Middle frontal gyrus (tissue), 1 donor: ENCODE measurements around the gene AVL9.
"Not testable (repeated sequence)": the region's sequence is repeated elsewhere in the genome, so short reads cannot be mapped to it uniquely, and the experiment has no call there.

ENCODE experiments used
- DNase-seq: peaks from one replicate; pipeline ENCODE4 v3.0.0-alpha.2; 2015; ENCODE audit warnings: low spot score; ENCODE audit errors: extremely low spot score

Gene AVL9

DNA sequence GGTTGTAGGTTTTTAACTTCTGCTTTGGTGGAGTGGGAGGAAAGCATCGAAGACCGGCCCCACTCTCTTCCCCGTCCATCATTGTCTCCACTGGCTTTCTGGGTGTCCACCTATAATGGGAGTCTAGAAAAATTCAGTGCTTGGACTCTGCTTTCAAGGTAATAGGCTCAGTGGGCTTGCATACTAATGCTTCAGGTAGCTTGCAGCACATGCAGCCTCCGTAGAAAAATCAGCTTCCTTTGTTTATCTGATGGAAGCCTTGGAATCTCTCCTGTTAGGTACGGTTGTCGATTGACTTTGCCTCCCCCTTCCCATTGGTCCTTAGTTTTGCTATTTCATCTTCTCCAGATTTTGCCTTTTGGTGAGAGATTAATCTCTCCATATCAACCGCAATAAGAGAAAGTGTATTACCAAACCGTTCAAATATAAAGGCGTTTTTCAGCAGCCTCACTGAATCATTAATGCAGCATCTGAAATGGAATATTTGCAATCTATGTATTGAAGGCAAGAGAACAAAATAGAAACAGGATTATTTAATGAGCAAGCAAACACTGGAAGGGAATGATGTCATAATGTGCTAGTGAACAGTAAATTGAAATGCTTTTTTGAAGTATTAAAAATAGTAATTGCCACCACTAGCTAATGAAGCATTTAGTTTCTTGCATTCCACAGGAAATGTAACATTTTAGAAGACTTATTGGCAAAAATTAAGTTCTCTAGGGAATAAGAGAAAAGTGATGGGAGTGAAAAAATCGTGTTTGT, 944 bp downstream of the AVL9 start:
- no peak for DNase-seq

DNA sequence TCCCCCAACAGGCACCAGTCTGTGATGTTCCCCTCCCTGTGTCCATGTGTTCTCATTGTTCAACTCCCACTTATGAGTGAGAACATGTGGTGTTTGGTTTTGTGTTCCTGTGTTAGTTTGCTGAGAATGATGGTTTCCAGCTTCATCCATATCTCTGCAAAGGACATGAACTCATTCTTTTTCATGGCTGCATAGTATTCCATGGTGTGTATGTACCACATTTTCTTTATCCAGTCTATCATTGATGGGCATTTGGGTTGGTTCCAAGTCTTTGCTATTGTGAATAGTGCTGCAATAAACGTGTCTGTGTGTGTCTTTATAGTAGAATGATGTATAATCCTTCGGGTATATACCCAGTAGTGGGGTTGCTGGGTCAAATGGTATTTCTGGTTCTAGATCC, 4.5 kb downstream of the AVL9 start:
- not testable (repeated sequence) for DNase-seq

DNA sequence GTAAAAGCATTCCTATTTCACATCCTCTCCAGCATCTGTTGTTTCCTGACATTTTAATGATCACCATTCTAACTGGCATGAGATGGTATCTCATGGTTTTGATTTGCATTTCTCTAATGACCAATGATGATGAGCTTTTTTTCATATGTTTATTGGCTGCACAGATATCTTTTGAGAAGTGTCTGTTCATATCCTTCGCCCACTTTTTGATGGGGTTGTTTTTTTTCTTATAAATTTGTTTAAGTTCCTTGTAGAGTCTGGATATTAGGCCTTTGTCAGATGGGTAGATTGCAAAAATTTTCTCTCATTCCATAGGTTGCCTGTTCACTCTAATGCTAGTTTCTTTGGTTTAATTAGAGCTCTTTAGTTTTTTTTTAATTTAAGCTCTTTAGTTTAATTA, 4.9 kb downstream of the AVL9 start:
- not testable (repeated sequence) for DNase-seq

DNA sequence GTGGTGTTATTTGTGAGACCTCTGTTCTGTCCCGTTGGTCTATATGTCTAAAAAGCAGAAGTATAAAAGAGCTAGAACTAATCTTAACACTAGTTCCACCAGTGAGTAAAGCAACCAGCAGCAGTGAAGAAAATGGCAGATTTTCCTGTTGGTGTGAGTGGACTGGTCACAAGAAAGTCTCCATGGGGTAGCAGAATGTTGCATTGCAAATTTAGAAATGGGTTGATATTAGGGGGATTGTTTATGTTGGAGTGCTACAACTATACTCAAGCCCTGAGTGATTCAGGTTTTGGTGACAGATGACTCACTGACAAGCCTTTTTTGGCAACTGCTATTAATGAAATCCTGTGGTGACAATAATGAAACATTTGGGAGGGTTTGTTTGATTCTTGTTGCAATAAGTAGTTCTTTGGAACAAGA, 5.6 kb downstream of the AVL9 start:
- DNase-seq: no peak

DNA sequence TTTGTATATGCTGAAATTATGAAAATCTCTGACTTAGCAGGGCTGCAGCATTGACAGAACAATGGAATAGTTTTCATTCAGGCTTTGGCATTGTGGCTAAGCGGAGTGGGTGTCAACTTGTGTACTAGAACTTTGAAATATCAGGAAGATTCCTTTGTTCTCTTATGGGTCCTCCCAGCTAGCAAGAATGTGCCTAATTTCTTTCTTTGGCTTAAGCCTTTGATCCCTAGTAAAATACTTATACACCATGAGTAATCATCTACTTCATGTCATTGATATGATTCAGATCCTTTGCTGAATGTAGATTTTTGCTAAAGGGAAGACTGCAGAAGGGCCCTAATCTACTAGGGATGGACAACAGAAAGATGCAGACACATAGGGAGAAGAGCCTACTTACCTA, 6.2 kb downstream of the AVL9 start:
- no peak for DNase-seq

DNA sequence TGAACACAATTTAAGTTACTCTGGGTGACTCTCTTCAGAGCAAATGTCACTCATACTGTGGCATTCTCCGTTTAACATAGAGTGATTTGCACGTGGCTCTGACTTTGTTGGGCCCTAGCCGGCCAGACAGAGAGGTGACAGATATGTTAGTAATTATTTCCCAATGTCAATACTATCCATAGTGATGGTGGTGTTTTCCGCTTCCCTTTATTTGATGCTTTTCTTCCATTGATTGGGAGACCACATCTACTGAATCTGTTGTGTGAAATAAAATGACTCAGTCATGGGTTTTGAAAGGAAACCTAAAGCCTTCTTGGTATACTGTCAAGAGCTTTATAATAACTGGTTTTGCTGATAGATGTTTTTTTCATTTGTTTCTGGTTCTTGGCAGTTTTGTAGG, 7.4 kb downstream of the AVL9 start:
- DNase-seq: no peak

DNA sequence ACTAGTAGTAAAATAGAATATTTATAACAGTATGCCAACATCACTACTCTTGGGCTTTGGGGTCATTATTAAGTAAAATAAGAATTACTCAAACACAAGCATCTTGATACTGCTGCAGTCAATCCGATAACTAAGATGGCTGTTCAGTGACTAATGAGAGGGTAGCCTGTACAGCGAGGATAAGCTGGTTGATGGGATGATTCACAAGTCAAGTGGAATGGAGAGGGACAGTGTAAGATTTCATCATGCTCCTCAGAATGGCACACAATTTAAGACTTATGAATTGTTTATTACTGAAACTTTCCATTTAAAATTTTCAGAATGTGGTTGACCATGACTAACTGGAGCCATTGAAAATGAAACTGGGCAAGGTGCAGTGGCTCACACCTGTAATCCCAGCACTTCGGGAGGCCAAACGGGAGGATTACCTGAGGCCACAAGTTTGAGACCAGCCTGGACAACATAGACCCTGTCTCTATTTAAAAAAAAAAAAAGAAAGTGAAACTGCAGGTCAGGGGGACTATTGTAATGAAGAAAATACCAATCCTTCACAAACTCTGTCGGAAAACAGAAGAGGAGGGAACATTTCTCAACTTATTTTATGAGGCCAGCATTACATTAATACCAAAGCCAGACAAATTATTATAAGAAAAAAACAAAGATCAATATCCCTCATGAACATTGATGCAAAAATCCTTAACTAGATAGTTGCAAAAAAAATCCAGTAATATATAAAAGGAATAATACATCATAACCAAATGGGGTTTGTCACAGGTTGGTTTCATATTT, 11.2 kb downstream of the AVL9 start:
- no peak for DNase-seq

DNA sequence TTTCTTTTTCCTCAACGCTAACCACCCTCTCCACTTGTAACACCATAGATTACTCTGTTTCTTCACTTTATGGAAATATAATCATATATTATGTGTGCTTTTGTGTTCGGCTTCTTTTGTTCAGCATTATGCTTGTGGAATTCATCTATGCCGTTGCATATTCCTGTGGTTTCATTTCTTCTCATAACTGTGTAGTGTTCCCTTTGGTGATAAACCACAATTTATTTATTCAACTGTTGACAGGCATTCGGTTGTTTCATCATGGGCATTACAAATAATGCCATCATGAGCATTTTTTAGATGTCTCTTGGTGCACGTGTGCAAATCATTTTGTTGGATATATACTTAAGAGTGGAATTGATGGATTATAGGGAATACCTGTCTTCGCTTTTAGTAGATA, 12.1 kb downstream of the AVL9 start:
- no peak for DNase-seq

DNA sequence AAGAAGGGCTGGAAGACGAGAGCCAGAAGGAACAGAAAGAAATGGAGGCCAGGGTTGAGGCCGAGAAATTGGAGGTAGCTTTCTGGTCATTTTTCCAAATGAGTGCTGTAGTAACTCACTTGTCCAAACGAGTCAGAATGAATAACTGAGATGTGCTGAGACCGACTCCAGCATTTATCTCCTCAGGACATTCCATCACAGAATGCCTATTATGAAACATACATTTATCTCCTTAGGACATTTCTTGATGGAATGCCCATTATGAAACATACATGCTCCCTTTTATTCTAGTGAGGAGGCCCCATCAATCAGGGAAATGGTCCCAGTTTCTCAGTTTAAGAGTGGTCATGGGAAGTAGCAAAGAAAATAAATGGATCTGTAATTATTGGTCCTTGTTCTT, 16.5 kb downstream of the AVL9 start:
- DNase-seq: no peak

DNA sequence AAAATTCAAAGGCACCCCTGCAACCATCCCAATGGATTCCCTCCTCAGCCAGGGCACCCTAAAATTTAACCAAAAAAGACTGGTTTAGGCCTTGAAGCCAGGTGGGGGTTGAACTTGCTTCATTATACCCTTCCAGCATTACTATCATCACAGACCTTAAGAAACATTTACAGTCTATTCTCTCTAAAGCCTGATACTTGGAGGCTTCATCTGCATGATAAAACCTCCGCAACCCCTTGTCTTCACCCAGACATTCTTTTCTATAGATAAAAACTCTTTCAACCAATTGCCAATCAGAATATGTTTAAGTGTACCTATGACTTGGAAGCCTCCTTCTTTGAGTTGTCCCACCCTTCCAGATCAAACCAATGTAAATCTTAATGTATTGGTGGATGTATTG, 17.9 kb downstream of the AVL9 start:
- no peak for DNase-seq

DNA sequence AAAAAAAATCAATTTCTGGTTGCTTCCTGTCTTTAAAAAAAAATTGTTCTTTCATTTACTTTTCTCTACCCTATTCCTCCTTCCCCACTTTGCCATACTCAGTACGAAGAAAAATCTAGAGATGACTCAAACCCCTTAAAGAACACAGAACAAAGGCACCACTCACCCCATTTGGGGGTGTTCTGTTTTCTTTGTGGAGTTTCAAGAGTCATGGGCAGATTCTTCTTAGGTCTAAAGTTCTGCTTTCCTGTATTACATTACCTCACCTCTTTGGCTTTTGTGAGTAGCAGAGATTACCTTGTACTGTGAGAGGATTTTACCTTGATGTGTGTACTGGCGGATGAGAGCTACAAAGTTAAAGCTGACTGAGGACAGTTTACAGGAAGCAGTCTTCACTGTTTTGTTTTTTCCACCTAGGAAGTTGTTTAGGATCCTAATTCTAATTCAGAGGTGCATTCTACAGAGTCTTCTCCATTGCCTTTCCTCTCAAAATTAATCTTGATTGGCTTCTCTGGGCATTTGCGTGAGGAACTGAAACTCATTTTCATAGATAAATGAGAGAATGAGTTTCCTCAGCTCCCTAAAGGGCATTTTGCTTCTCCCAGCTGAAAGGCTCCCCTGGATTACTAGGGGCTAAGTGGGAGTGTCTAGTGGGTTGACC, 20.7 kb downstream of the AVL9 start:
- no peak for DNase-seq

DNA sequence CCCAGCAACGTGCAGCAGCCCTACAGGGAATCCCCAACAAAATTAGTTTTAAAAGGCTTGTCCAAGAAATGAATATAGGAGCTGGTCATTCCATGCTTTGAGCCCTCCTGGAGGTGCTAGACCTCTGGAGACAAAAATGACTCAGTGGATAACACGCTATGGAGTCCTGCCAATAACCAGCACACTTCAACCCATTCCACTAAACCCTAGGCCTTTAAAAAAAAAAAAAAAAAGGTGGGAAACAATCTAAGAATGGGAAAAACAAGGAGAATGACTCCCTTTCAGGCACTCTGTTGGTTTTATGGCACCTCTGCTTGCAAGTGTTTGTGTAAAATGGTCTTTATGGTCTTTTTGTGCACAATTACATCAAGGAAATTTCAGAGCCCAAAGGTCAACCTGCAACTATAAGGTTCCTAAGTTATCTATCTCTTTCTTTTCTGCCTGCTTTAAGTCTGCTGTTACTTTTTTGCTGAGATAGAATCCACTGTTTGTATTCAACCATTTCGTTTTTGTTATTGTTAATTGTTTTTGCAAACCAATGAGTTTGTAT, 21.3 kb downstream of the AVL9 start:
- DNase-seq: no peak

DNA sequence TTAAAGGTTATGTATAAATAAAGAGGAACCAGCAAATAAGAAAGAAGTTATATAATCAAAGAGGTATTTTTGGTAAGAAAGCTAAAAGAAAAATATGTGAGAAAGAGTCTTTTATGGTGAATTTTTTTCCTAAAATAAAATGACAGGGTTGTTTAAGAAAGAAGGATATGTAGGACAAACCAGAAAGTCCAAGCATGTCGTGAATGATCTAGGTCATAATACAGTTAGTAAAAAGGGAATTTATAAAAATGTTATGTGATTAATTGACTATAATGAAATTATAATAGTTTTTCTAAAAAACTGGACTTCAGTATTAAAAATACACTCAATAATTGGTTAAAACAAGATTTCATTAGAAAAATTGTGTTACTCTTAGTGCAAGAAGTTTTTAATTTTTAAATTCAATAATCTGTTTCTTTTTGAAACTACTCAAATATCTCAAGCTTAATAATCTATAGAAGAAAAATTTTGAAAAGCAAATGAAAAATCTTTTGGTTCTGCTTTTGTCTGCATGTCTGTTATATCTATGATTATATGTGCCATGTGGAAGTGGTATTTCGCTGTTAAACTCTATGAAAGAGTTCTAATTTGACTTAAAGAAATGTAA, 23.3 kb downstream of the AVL9 start:
- DNase-seq: no peak

DNA sequence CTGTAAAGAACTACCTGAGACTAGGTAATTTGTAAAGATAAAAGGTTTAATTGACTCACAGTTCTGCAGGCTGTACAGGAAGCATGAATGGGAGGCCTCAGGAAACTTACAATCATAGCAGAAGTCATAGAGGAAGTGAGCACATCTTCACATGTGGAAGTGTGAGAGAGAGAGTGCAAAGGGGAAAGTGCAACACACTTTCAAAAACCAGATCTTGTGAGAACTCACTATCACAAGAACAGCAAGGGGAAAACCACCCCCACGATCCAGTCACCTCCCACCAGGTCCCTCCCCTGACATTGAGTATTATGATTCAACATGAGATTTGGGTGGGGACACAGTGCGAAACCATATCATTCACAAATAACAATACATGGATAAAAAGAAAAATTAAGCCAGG, 24.5 kb downstream of the AVL9 start:
- DNase-seq: no peak

DNA sequence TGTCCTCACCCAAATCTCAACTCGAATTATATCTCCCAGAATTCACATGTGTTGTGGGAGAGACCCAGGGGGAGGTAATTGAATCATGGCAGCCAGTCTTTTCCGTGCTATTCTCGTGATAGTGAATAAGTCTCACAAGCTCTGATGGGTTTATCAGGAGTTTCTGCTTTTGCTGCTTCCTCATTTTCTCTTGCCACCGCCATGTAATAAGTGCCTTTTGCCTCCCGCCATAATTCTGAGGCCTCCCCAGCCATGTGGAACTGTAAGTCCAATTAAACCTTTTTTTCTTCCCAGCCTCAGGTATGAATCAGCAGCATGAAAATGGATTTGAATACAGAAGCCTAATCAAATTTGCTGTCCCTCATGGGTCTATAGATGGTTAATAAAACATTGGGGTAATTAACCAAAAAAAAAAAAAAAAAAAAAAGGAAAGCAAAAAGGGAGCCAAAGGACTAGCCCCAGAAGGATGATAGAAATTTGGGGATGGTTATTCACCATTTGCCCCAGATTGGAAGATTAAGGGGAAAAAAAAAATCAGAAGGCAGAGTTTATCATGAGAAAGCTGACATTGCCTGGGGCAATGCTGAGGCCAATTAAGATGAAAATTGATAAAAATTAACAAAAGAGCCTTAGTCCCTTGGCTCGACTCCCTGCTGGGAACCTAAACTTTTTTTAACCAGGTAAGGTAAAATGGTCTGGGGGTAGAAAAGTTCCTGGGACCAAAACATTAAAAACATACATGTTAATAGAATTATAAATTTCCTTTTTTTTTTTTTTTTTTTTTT, 27.6 kb downstream of the AVL9 start:
- no peak for DNase-seq

DNA sequence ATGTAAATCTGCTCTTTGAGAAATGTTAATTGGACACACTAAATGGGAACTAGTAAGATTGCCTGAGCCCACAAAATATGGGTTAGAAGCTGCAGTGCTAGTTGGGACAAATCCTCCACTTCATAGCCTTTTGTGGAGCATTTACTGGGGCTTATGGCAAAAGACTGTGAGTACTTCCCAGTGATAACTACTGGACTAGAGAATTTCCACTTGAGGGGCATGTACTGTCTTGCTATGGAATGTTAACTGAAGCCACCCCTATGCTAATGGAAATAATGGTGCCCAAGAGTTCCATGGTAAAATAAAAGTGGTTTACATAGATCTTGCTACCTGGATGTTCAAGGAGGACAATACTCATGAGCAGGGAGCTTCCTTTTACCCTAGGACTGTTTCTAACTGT, 29.3 kb downstream of the AVL9 start:
- DNase-seq: no peak

DNA sequence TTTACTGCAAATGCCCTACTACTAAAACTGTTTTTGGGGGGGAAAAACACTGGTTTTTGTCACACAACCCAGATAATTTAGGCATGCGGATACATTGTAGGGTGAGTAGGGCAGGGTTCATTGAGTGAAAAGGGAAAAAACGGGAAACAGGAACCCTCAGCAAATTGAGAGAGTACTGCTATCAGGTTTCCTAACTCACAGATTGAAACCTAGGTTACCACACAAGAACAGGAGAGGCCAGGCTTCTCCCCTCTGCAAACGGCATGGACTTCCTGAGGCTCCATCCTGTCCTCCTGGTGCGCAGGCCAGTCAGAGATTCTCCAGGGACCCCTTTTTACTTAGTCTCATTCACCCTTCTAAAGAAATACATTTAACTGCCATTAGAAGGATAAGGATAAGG, 30.6 kb downstream of the AVL9 start:
- no peak for DNase-seq

DNA sequence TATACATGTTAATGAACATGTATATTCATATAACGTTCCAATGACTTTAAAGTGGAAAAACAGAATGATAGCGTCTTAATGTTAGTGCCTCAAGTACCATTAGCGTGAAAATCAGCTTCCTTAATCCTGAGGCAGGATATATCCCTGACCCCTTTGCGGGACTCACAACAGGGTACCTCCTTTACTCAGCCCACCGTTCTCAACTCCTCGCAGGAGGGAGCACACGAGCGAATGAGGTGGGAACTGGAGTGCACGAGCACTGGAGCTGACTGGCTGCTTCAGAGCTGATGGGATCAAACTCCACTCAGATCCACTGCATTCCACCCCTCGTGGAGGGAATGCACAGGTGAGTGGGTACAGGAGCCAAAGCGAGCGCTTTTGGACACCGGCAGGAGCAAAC, 36.1 kb downstream of the AVL9 start:
- no peak for DNase-seq

DNA sequence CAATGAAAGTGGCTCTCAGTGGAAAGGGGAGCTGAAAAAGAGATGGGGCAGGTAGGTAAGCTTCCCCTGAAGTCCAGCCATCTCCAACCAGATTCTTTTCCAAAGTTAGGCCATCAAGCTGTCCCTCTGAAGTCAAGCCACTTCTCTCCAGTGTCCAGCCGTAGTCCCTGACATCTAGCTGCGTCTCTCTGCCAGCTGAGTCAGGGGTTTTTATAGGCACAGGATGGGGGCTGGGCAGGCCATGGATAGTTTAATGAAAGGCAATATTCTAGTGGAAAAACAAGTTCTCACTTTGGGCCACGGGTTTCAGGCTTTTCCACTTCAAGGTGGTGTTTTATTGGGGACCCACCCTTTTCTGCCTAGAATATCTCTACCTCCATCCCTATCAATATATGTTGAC, 36.8 kb downstream of the AVL9 start:
- DNase-seq: no peak

DNA sequence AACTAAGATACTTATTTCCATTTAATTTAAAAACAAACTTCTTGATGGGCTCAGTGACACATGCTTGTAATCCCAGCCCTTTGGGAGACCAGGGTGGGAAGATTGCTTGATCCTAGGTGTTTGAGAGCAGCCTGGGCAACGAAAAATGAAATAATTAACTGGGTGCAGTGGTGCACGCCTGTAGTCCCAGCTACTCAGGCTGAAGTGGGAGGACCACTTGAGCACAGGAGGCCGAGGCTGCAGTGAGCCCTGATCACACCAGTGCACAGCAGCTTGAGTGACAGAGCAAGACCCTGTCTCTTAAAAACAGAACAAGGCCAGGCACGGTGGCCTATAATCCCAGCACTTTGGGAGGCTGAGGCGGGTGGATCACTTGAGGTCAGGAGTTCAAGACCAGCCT, 37.4 kb downstream of the AVL9 start:
- DNase-seq: no peak
